ENCODE results near the gene CARD9. TPM values are rescaled to one million over a fixed set of nuclear protein-coding genes. Genes with fewer than 3 reads are reported as not detected.

CARD9 gene
- total and polyA plus RNA-seq, 2 experiments from 2014 or later, result 0.11 to 0.60 TPM

DNA sequence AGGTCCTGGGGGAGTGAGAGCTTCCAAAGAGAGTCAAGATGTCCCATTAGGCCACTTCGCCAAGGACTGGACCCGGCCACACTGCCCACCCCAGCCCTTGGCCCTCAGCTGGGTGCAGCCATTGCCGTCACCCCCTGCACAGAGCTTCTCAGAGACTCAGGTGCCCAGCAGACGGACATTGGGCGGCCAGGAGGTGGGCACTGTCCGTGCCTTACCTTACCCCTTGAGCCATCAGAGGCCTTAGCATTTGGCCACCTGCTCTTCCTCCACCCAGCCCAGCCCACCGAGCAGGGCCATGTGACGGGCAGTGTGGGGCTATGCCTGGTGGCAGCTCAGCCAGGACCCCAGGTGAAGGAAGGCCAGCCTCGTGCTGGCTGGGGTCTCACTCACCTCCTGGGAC lies 6.6 kb downstream of the CARD9 start:
- H3K9me2 ChIP-seq (ENCODE audit: insufficient read depth), result no peaks in the 10 kb centered on the region
- H3K4me2 ChIP-seq (ENCODE audit: unreplicated experiment), result no peak overlapping the region
- peaks cover 13% of the 10 kb centered on the region for H3K4me1 ChIP-seq (ENCODE audit: insufficient read depth)
- H2AFZ ChIP-seq, result no peak overlapping the region
- 83 to 86% methylated on average over 9 of the region's 9 CpGs for WGBS, 2 experiments (ENCODE audit: low coverage in 1 of 2, low lambda C conversion rate in 2 of 2, missing lambda C conversion rate in 2 of 2)
- no peak for TF ChIP-seq EZH2phosphoT487 (IDR thresholded peaks at IDR 0.05; ENCODE audit: insufficient read depth, low read depth)
- TF ChIP-seq EZH2 (IDR thresholded peaks at IDR 0.05; ENCODE audit: insufficient read depth, poor library complexity, severe bottlenecking), result no peak
- H3K4me3 ChIP-seq, result no peak overlapping the region
- no peaks in the 10 kb centered on the region for H3K36me3 ChIP-seq (ENCODE audit: low read depth)
- H3F3A ChIP-seq (ENCODE audit: insufficient read depth), result no peaks in the 10 kb centered on the region
- H4K20me1 ChIP-seq (ENCODE audit: insufficient read depth), result no peaks in the 10 kb centered on the region
- H3K27me3 ChIP-seq (replicated peaks; ENCODE audit: insufficient read depth), result no peaks in the 10 kb centered on the region
- no peaks in the 10 kb centered on the region for H3K9me3 ChIP-seq (ENCODE audit: low read depth)
- no peaks in the 10 kb centered on the region for H3K79me2 ChIP-seq (ENCODE audit: insufficient read depth)
- DNase-seq, result no peak
- no peak overlapping the region for H3K27ac ChIP-seq
- no peak overlapping the region for H3K9ac ChIP-seq
- in situ Hi-C loops (cut with MboI), result no loop called here

DNA sequence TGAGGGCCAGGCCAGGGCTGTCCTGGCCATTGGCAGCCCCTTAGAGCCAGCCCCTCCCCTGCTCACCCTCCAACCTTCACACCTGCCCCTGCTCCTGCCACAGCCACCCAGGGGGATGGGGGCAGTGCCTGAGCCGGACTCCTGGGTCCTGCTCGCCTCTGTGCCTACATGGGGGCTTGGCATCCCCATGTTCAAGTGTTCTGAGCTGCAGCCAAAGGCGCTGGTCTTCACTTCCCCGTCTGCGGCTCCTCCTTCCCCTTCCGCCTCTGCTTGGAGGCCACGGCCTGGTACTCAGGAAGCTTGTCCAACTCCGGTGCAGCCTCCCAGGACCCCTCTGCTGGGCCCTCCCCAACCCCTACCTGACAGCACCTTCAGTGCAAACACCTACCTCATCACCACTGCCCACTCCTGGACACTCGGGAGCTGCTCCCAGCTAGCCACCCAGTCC lies 7.7 kb downstream of the CARD9 start:
- peaks cover 23% of the 10 kb centered on the region for H3K4me1 ChIP-seq (ENCODE audit: insufficient read depth)
- H3K36me3 ChIP-seq (ENCODE audit: low read depth), result no peaks in the 10 kb centered on the region
- H2AFZ ChIP-seq, result no peak overlapping the region
- no peak overlapping the region for H3K4me2 ChIP-seq (ENCODE audit: unreplicated experiment)
- H3K79me2 ChIP-seq (ENCODE audit: insufficient read depth), result no peaks in the 10 kb centered on the region
- no peaks in the 10 kb centered on the region for H4K20me1 ChIP-seq (ENCODE audit: insufficient read depth)
- H3K9me2 ChIP-seq (ENCODE audit: insufficient read depth), result no peaks in the 10 kb centered on the region
- no peak overlapping the region for H3K27ac ChIP-seq
- no peaks in the 10 kb centered on the region for H3K27me3 ChIP-seq (replicated peaks; ENCODE audit: insufficient read depth)
- TF ChIP-seq EZH2phosphoT487 (IDR thresholded peaks at IDR 0.05; ENCODE audit: insufficient read depth, low read depth) (no peak), EZH2 (IDR thresholded peaks at IDR 0.05; ENCODE audit: insufficient read depth, poor library complexity, severe bottlenecking) (no peak)
- H3K9me3 ChIP-seq (ENCODE audit: low read depth), result no peaks in the 10 kb centered on the region
- no peak overlapping the region for H3K9ac ChIP-seq
- WGBS, 2 experiments (ENCODE audit: low coverage in 1 of 2, low lambda C conversion rate in 2 of 2, missing lambda C conversion rate in 2 of 2), result 57 to 61% methylated on average over 8 to 9 of the region's 9 CpGs
- no peak overlapping the region for H3K4me3 ChIP-seq
- DNase-seq, result no peak
- no peaks in the 10 kb centered on the region for H3F3A ChIP-seq (ENCODE audit: insufficient read depth)
- in situ Hi-C loops (cut with MboI), result no loop called here

GRCh38 chr9:136364942-136365774 lies 8.3 kb downstream of the CARD9 start:
- no peak overlapping the region for H3K9ac ChIP-seq
- TF ChIP-seq EZH2 (IDR thresholded peaks at IDR 0.05; ENCODE audit: insufficient read depth, poor library complexity, severe bottlenecking), result no peak
- H2AFZ ChIP-seq, result no peak overlapping the region
- no peaks in the 10 kb centered on the region for H3K9me2 ChIP-seq (ENCODE audit: insufficient read depth)
- H3K4me3 ChIP-seq, result no peak overlapping the region
- 57 to 64% methylated on average over 27 to 31 of the region's 31 CpGs for WGBS, 2 experiments (ENCODE audit: low coverage in 1 of 2, low lambda C conversion rate in 2 of 2, missing lambda C conversion rate in 2 of 2)
- in situ Hi-C loops (cut with MboI), result no loop called here
- H3F3A ChIP-seq (ENCODE audit: insufficient read depth), result no peaks in the 10 kb centered on the region
- no peaks in the 10 kb centered on the region for H4K20me1 ChIP-seq (ENCODE audit: insufficient read depth)
- no peaks in the 10 kb centered on the region for H3K79me2 ChIP-seq (ENCODE audit: insufficient read depth)
- no peak for DNase-seq
- H3K4me1 ChIP-seq (ENCODE audit: insufficient read depth), result peaks cover 25% of the 10 kb centered on the region
- H3K27ac ChIP-seq, result no peak overlapping the region
- no peaks in the 10 kb centered on the region for H3K27me3 ChIP-seq (replicated peaks; ENCODE audit: insufficient read depth)
- H3K36me3 ChIP-seq (ENCODE audit: low read depth), result no peaks in the 10 kb centered on the region
- no peak overlapping the region for H3K4me2 ChIP-seq (ENCODE audit: unreplicated experiment)
- H3K9me3 ChIP-seq (ENCODE audit: low read depth), result no peaks in the 10 kb centered on the region

- TF ChIP-seq EZH2 (IDR thresholded peaks at IDR 0.05; ENCODE audit: insufficient read depth, poor library complexity, severe bottlenecking) (no peak), EZH2phosphoT487 (IDR thresholded peaks at IDR 0.05; ENCODE audit: insufficient read depth, low read depth) (no peak)
- no peak overlapping the region for H3K9ac ChIP-seq
- H3F3A ChIP-seq (ENCODE audit: insufficient read depth), result no peaks in the 10 kb centered on the region
- no peaks in the 10 kb centered on the region for H3K36me3 ChIP-seq (ENCODE audit: low read depth)
- 45 to 47% methylated on average over 43 to 48 of the region's 54 CpGs for WGBS, 2 experiments (ENCODE audit: low coverage in 1 of 2, low lambda C conversion rate in 2 of 2, missing lambda C conversion rate in 2 of 2)
- no peak for DNase-seq
- H3K9me3 ChIP-seq (ENCODE audit: low read depth), result no peaks in the 10 kb centered on the region
- peaks cover 25% of the 10 kb centered on the region for H3K4me1 ChIP-seq (ENCODE audit: insufficient read depth)
- H3K27ac ChIP-seq, result no peak overlapping the region
- H4K20me1 ChIP-seq (ENCODE audit: insufficient read depth), result no peaks in the 10 kb centered on the region
- no peaks in the 10 kb centered on the region for H3K79me2 ChIP-seq (ENCODE audit: insufficient read depth)
- H3K9me2 ChIP-seq (ENCODE audit: insufficient read depth), result no peaks in the 10 kb centered on the region
- in situ Hi-C loops (cut with MboI), result no loop called here
- peak overlapping the region; percentile 84 for H3K4me3 ChIP-seq
- H3K4me2 ChIP-seq (ENCODE audit: unreplicated experiment), result peak overlapping the region; percentile 36
- H3K27me3 ChIP-seq (replicated peaks; ENCODE audit: insufficient read depth), result no peaks in the 10 kb centered on the region
- no peak overlapping the region for H2AFZ ChIP-seq
Measured at GRCh38 chr9:136363949-136364748, 9.3 kb downstream of the CARD9 start.
